GM12891 (cell line): Measurements from ENCODE around the gene NUP85.

Experiments used
- POLR2A ChIP-seq: IDR thresholded peaks from 2 replicates; pipeline ENCODE4 v1.6.1; 2011; ENCODE audit warnings: low read depth, low read length, control low read depth
- POU2F2 ChIP-seq: IDR thresholded peaks from 2 replicates; pipeline ENCODE4 v1.6.1; 2011; ENCODE audit warnings: low read depth, mild to moderate bottlenecking, control low read depth, low read length, moderate library complexity
- SPI1 ChIP-seq: IDR thresholded peaks from 2 replicates; pipeline ENCODE4 v1.6.1; 2011; ENCODE audit warnings: low read depth, low read length, control low read depth
- TAF1 ChIP-seq: IDR thresholded peaks from 2 replicates; pipeline ENCODE4 v1.6.1; 2011; ENCODE audit warnings: low read depth, low read length, control low read depth

DNA sequence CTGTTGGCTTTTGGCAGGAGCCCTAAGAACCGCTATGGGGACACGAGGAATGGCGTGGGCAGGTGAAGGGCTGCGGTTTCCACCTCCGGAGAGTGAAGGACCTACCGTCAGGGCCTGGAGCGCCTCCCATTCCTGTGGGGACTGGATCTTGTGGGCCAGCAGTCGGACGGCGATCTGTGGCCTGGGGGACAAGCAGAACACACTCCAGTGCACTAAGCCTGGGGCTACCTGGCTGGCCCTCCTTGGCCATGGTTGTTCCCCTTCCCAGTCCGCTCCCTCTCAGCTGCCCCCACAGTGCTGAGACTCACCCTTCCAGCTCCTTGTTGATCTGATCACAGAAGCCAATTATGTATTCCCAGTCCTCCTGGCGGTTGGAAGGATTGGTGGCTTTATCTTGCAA is 40.9 kb downstream of the NUP85 start:
- TF ChIP-seq TAF1 (no peak), POLR2A (no peak), POU2F2 (no peak), SPI1 (no peak)
